H1 (cell line): Measurements from ENCODE around the gene SLC25A34. TPM values are rescaled to one million over a fixed set of nuclear protein-coding genes. Genes with fewer than 3 reads are reported as not detected.

Experiments
- CTCF ChIA-PET: fragments of 300-600 bp; sonication (Branson Sonifier 250); formaldehyde crosslinking; loops from one replicate; lab custom pipeline; 2021; ENCODE audit not compliant: partially characterized antibody; lab: Charles Lee
- POLR2A ChIA-PET: fragments of 300-600 bp; sonication (Branson Sonifier 250); formaldehyde crosslinking; loops from one replicate; lab custom pipeline; 2021; ENCODE audit warnings: inconsistent platforms; ENCODE audit not compliant: partially characterized antibody; lab: Charles Lee
- DNase-seq, 2 experiments: peaks; one replicate each; pipeline versions ENCODE4 v3.0.0 to v3.0.0-alpha.2; 2010 to 2022; ENCODE audit warnings: low spot score in 2 of 2, low read depth in 1 of 2, mixed read lengths in 1 of 2
- FAIRE-seq: peaks from 2 replicates; lab custom pipeline; 2011; peaks lifted over from hg19 to GRCh38; lab: Jason Lieb, UNC
- H2AFZ ChIP-seq: 2 replicates; pipeline ENCODE4 v1.8.1; 2012; ENCODE audit warnings: low read length, inconsistent platforms
- H2AK5ac ChIP-seq: 2 replicates; pipeline ENCODE4 v1.6.1; 2013; ENCODE audit warnings: low read depth, low read length
- H2BK120ac ChIP-seq: replicated peaks from 2 replicates; pipeline ENCODE3; 2013; ENCODE audit warnings: low read depth, low read length, inconsistent platforms
- H2BK12ac ChIP-seq: 2 replicates; pipeline ENCODE4 v1.6.1; 2013; ENCODE audit warnings: low read depth, low read length
- H2BK15ac ChIP-seq: 2 replicates; pipeline ENCODE4 v1.6.1; 2013; ENCODE audit warnings: low read length
- H2BK20ac ChIP-seq: 2 replicates; pipeline ENCODE4 v1.6.1; 2013; ENCODE audit warnings: low read length
- H2BK5ac ChIP-seq: 2 replicates; pipeline ENCODE4 v1.6.1; 2013; ENCODE audit warnings: low read depth, low read length
- H3K14ac ChIP-seq: 2 replicates; pipeline ENCODE4 v1.6.1; 2013; ENCODE audit warnings: inconsistent platforms; ENCODE audit not compliant: insufficient read length
- H3K18ac ChIP-seq: 2 replicates; pipeline ENCODE4 v1.6.1; 2013; ENCODE audit warnings: low read length; ENCODE audit errors: extremely low read depth
- H3K23ac ChIP-seq: 2 replicates; pipeline ENCODE4 v1.6.1; 2013; ENCODE audit warnings: inconsistent platforms; ENCODE audit not compliant: insufficient read length
- H3K23me2 ChIP-seq: 2 replicates; pipeline ENCODE4 v1.6.1; 2013; ENCODE audit warnings: low read depth, low read length
- H3K27ac ChIP-seq: 2 replicates; pipeline ENCODE4 v1.6.1; 2011; ENCODE audit warnings: low read depth, low read length, inconsistent platforms
- H3K27me3 ChIP-seq, 4 experiments: replicated peaks in 1 of 4; 1 replicate in 1 of 4; 2 replicates in 3 of 4; pipeline versions ENCODE4 v1.6.1 to v1.8.1; 2011 to 2013; ENCODE audit warnings: low read length in 3 of 4, mild to moderate bottlenecking in 3 of 4, inconsistent platforms in 2 of 4, mixed read lengths in 2 of 4, moderate library complexity in 1 of 4; ENCODE audit not compliant: control insufficient read depth in 3 of 4, insufficient read depth in 3 of 4; ENCODE audit errors: extremely low read depth in 1 of 4
- H3K36me3 ChIP-seq, 4 experiments: 2 replicates each; pipeline versions ENCODE4 v1.6.1 to v1.8.1; 2011 to 2013; ENCODE audit warnings: mild to moderate bottlenecking in 4 of 4, low read length in 3 of 4, moderate library complexity in 2 of 4, control low read depth in 1 of 4, inconsistent platforms in 1 of 4; ENCODE audit not compliant: insufficient read depth in 4 of 4, control insufficient read depth in 2 of 4
- H3K4ac ChIP-seq: replicated peaks from 2 replicates; pipeline ENCODE3; 2013; ENCODE audit warnings: low read length, low read depth, mixed read lengths, inconsistent platforms; ENCODE audit not compliant: insufficient read length
- H3K4me1 ChIP-seq, 4 experiments: replicated peaks in 1 of 4; 1 replicate in 1 of 4; 2 replicates in 3 of 4; pipeline versions ENCODE4 v1.6.1 to v1.8.1; 2011 to 2013; ENCODE audit warnings: low read length in 3 of 4, inconsistent platforms in 2 of 4, mixed read lengths in 1 of 4; ENCODE audit not compliant: insufficient read depth in 4 of 4, control insufficient read depth in 3 of 4
- H3K4me2 ChIP-seq, 2 experiments: 2 replicates each; pipeline versions ENCODE4 v1.6.1 to v1.8.1; 2011 to 2013; ENCODE audit warnings: low read depth in 2 of 2, low read length in 2 of 2, control low read depth in 1 of 2, inconsistent platforms in 1 of 2, mild to moderate bottlenecking in 1 of 2; ENCODE audit not compliant: insufficient read depth in 1 of 2
- H3K4me3 ChIP-seq, 4 experiments: fragments of 200-600, 300-600 bp in 1 of 4; sonication (generic), shearing (Covaris generic), sonication (Bioruptor Twin) in 1 of 4; 2 replicates each; pipeline versions ENCODE4 v1.5.1 to v1.8.1; 2011 to 2016; ENCODE audit warnings: low read length in 4 of 4, low read depth in 3 of 4, control low read depth in 2 of 4, inconsistent platforms in 2 of 4, mild to moderate bottlenecking in 2 of 4, mixed read lengths in 1 of 4, moderate library complexity in 1 of 4; ENCODE audit not compliant: insufficient read depth in 2 of 4; ENCODE audit errors: extremely low read depth in 1 of 4
- H3K56ac ChIP-seq: replicated peaks from 2 replicates; pipeline ENCODE3; 2013; ENCODE audit warnings: low read depth, mild to moderate bottlenecking, mixed read lengths, low read length, inconsistent platforms; ENCODE audit not compliant: insufficient read length
- H3K79me1 ChIP-seq: 2 replicates; pipeline ENCODE4 v1.6.1; 2013; ENCODE audit warnings: low read depth, low read length, control low read depth
- H3K79me2 ChIP-seq, 2 experiments: 2 replicates each; pipeline versions ENCODE4 v1.6.1 to v1.8.1; 2012 to 2013; ENCODE audit warnings: low read length in 2 of 2, mild to moderate bottlenecking in 2 of 2, inconsistent platforms in 1 of 2; ENCODE audit not compliant: insufficient read depth in 2 of 2, control insufficient read depth in 1 of 2
- H3K9ac ChIP-seq, 4 experiments: replicated peaks in 1 of 4; 1 replicate in 1 of 4; 2 replicates in 3 of 4; pipeline versions ENCODE4 v1.6.1 to v1.8.1; 2011 to 2013; ENCODE audit warnings: low read depth in 3 of 4, low read length in 3 of 4, control low read depth in 2 of 4, mild to moderate bottlenecking in 2 of 4, moderate library complexity in 2 of 4, inconsistent platforms in 1 of 4; ENCODE audit errors: extremely low read depth in 1 of 4
- H3K9me3 ChIP-seq, 2 experiments: 2 replicates each; pipeline versions ENCODE4 v1.6.1 to v1.8.1; 2012 to 2013; ENCODE audit warnings: mild to moderate bottlenecking in 2 of 2, moderate library complexity in 2 of 2, control low read depth in 1 of 2, inconsistent platforms in 1 of 2, low read depth in 1 of 2, low read length in 1 of 2, mixed read lengths in 1 of 2; ENCODE audit not compliant: insufficient read depth in 2 of 2
- H4K20me1 ChIP-seq, 2 experiments: replicated peaks in 1 of 2; 2 replicates each; pipeline versions ENCODE3 to v1.8.1; 2011 to 2013; ENCODE audit warnings: inconsistent platforms in 2 of 2, low read length in 2 of 2, mild to moderate bottlenecking in 1 of 2; ENCODE audit not compliant: insufficient read depth in 2 of 2, control insufficient read depth in 1 of 2
- H4K5ac ChIP-seq: 2 replicates; pipeline ENCODE4 v1.6.1; 2013; ENCODE audit warnings: low read length, low read depth, mixed read lengths, inconsistent platforms; ENCODE audit not compliant: insufficient read length
- H4K8ac ChIP-seq: 2 replicates; pipeline ENCODE4 v1.8.0; 2013; ENCODE audit warnings: mild to moderate bottlenecking, moderate library complexity, low read length, inconsistent platforms; ENCODE audit not compliant: insufficient read depth; ENCODE audit errors: extremely low read depth
- H4K91ac ChIP-seq: replicated peaks from 2 replicates; pipeline ENCODE3; 2013; ENCODE audit warnings: low read length, mixed read lengths, inconsistent platforms; ENCODE audit not compliant: insufficient read length
- ASH2L ChIP-seq: fragments of 200-600, 300-600 bp; sonication (generic); IDR thresholded peaks from one replicate; pipeline ENCODE4 v1.7.1; 2017; ENCODE audit warnings: low read length
- BRCA1 ChIP-seq: IDR thresholded peaks from 2 replicates; pipeline ENCODE4 v1.6.1; 2012; ENCODE audit warnings: low read depth, low read length, improper control_type of control experiment
- CEBPB ChIP-seq: IDR thresholded peaks from 2 replicates; pipeline ENCODE4 v1.6.1; 2012; ENCODE audit warnings: low read depth, low read length
- EP300 ChIP-seq, 2 experiments: IDR thresholded peaks; 1 replicate in 1 of 2; 2 replicates in 1 of 2; pipeline ENCODE4 v1.6.1; 2011 to 2012; ENCODE audit warnings: low read depth in 2 of 2, low read length in 2 of 2, mild to moderate bottlenecking in 2 of 2, borderline replicate concordance in 1 of 2, inconsistent platforms in 1 of 2, moderate library complexity in 1 of 2
- EZH2 ChIP-seq: fragments of 200-600 bp; sonication (generic); IDR thresholded peaks from 2 replicates; pipeline ENCODE4 v1.7.1; 2012; ENCODE audit warnings: low read depth, mild to moderate bottlenecking, moderate library complexity, low read length, inconsistent platforms; ENCODE audit not compliant: severe bottlenecking
- HDAC6 ChIP-seq: IDR thresholded peaks from one replicate; pipeline ENCODE4 v1.7.1; 2012; ENCODE audit warnings: low read depth, mild to moderate bottlenecking, inconsistent platforms, low read length, moderate library complexity
- RAD21 ChIP-seq, 2 experiments: IDR thresholded peaks in 1 of 2; conservative IDR thresholded peaks in 1 of 2; 2 replicates each; pipeline ENCODE4 v1.6.1; 2011; ENCODE audit warnings: low read depth in 2 of 2, low read length in 2 of 2, improper control_type of control experiment in 1 of 2, inconsistent platforms in 1 of 2, mild to moderate bottlenecking in 1 of 2, moderate library complexity in 1 of 2
- RNF2 ChIP-seq: fragments of 200-900, 300-1000 bp; sonication (generic); IDR thresholded peaks from 2 replicates; pipeline ENCODE4 v1.7.1; 2016; ENCODE audit warnings: borderline replicate concordance, low read depth, mild to moderate bottlenecking, antibody characterized with exemption, low read length; ENCODE audit not compliant: poor library complexity, severe bottlenecking; ENCODE audit errors: missing control alignments
- RXRA ChIP-seq: IDR thresholded peaks from 2 replicates; pipeline ENCODE4 v1.6.1; 2011; ENCODE audit warnings: low read depth, mild to moderate bottlenecking, low read length, moderate library complexity; ENCODE audit not compliant: insufficient read depth
- SP4 ChIP-seq: IDR thresholded peaks from 2 replicates; pipeline ENCODE4 v1.6.1; 2012; ENCODE audit warnings: low read length, inconsistent platforms
- SUZ12 ChIP-seq: fragments of 200-600 bp; sonication (generic); IDR thresholded peaks from 2 replicates; pipeline ENCODE4 v1.6.1; 2012; ENCODE audit warnings: mild to moderate bottlenecking, inconsistent platforms, low read length, moderate library complexity, mixed read lengths
- WGBS, 2 experiments: shearing (Covaris generic) in 1 of 2; methylation state at CpG; one replicate each; pipeline versions ENCODE4 v1.1.6 to v1.1.7; 2013 to 2015; ENCODE audit warnings: low lambda C conversion rate in 2 of 2, mixed read lengths in 2 of 2, inconsistent platforms in 1 of 2, low coverage in 1 of 2, missing lambda C conversion rate in 1 of 2; ENCODE audit not compliant: insufficient replicate concordance in 2 of 2, insufficient coverage in 1 of 2, insufficient read length in 1 of 2; ENCODE audit errors: extremely low coverage in 1 of 2, missing lambda C conversion rate in 1 of 2; 5-methylcytosine and 5-hydroxymethylcytosine counted together
- polyA plus RNA-seq, 7 experiments: library from polyadenylated mRNA; depleted of rRNA in 3 of 7; stranded (reverse) in 5 of 7; unstranded in 2 of 7; fragments of >200 nt in 5 of 7; fragments of 200-250 nt in 2 of 7; gene quantifications; 1 replicate in 5 of 7; 2 replicates in 1 of 7; 4 replicates in 1 of 7; pipeline versions ENCODE4 v1.2.1 to v1.2.3, GENCODE V29; 2011 to 2013; ENCODE audit warnings: missing spikeins in 2 of 7, mixed read lengths in 2 of 7
- total RNA-seq: library from RNA; stranded (reverse); fragmentation: NEBNext Ultra II Directional; extraction: Animal tissue kit (Norgen Biotek cat#: 25700); gene quantifications from 2 replicates; pipeline ENCODE4 v1.2.1, GENCODE V29; 2021

Gene SLC25A34
- total and polyA plus RNA-seq, 2 of the 8 experiments (the other 6 are each of a cell fraction or from before 2014, with no cell fraction given) = 0.48 to 0.62 TPM

DNA sequence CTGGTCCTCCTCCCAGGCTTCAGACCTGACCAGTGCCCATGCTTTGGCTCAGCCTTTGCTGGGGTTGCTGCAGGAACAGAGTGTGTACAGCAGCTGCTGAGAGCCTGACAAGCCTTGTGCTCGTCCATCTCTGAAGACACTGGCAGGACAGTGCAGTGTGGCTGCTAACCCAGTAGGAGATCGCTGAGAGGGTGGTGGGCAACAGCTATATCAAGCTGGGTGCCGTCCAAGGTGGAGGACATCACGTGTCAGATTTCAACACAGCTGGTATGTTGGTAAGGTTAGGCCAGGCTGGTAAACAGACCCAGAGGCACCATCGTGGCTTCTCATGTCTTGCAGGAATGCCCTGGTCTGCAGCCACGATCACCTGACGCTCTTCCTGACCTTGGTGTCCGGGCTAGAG, 17.9 kb upstream of the SLC25A34 start:
- no peak for DNase-seq
- Histone ChIP-seq H2AFZ (no peak overlapping the region), H3K27me3 (no peaks in the 10 kb centered on the region; a peak in 1 of 7 replicates), H3K14ac (no peak overlapping the region), H3K9me3 (no peaks in the 10 kb centered on the region), H3K4me3 (no peak overlapping the region), H3K36me3 (peaks cover 0 to 14% (median 6%) of the 10 kb centered on the region in 4 experiments; a peak in 4 of 8 replicates), H3K18ac (no peak overlapping the region), H2BK20ac (no peak overlapping the region), H4K20me1 (peaks cover 0 to 5% of the 10 kb centered on the region in 2 experiments), H2AK5ac (no peak overlapping the region), H3K23ac (no peak overlapping the region), H3K4me1 (no peaks in the 10 kb centered on the region), H3K79me2 (no peaks in the 10 kb centered on the region), H2BK120ac (no peak overlapping the region), H3K27ac (no peak overlapping the region), H4K91ac (no peak overlapping the region), H3K23me2 (no peaks in the 10 kb centered on the region), H2BK5ac (peak overlapping the region; percentile 83; the same call in 1 of the 2 replicates), H3K9ac (no peak overlapping the region), H3K56ac (no peak overlapping the region), H4K5ac (no peak overlapping the region), H3K4me2 (no peak overlapping the region), H2BK15ac (no peak overlapping the region), H4K8ac (no peak overlapping the region), H3K4ac (no peak overlapping the region), H3K79me1 (peaks cover 2% of the 10 kb centered on the region; the same call in 1 of the 2 replicates), H2BK12ac (no peak overlapping the region)
- ChIA-PET POLR2A (interaction anchor here (0.7 kb wide), 1 partner anchor 20 kb away, joined by 3 read pairs; no protein-coding TSS in a partner anchor), CTCF (interaction anchor here (1.0 to 3.6 kb wide), 5 partner anchors 10 to 108 kb away, joined by 3 to 12 read pairs (median 4); no protein-coding TSS in a partner anchor)
- no peak for TF ChIP-seq EZH2
- no peak for TF ChIP-seq BRCA1
- TF ChIP-seq CEBPB = no peak
- no peak for TF ChIP-seq HDAC6
- TF ChIP-seq RNF2 = no peak
- TF ChIP-seq EP300 (IDR thresholded peaks at IDR 0.05; ENCODE audit: borderline replicate concordance in 1 of 2, low read depth in 2 of 2, low read length in 2 of 2) = no peak
- no peak for TF ChIP-seq ASH2L
- no peak for TF ChIP-seq RAD21 (IDR thresholded peaks at IDR 0.05 in 1 of 2, conservative IDR thresholded peaks at IDR 0.05 in 1 of 2; ENCODE audit: low read depth in 2 of 2, low read length in 2 of 2)
- TF ChIP-seq SP4 = no peak
- TF ChIP-seq RXRA = no peak
- TF ChIP-seq SUZ12 = no peak
- 99% methylated on average over 8 of the region's 8 CpGs; no CpG with 5 or more reads in 1 of the 2 experiments for WGBS, 2 experiments
- no peak for FAIRE-seq
